Activated CD4-positive, alpha-beta T cell treated with anti-CD3 and anti-CD28 coated beads, Interleukin-2, amount 10 ng/mL, durations not matched to agents 7 days and 5 days (primary cell): ENCODE data around the gene ZNF438. TPM values are rescaled to one million over a fixed set of nuclear protein-coding genes. Genes with fewer than 3 reads are reported as not detected.
"Not testable (repeated sequence)": the region's sequence is repeated elsewhere in the genome, so short reads cannot be mapped to it uniquely, and the experiment has no call there.

ENCODE experiments used
- CTCF ChIA-PET: fragments of 350-600 bp; sonication (Branson Sonifier 250); formaldehyde crosslinking; loops from one replicate; lab custom pipeline; 2021; ENCODE audit warnings: antibody characterized with exemption; lab: Charles Lee
- POLR2A ChIA-PET: fragments of 350-600 bp; sonication (Branson Sonifier 250); formaldehyde crosslinking; loops from one replicate; lab custom pipeline; 2021; ENCODE audit warnings: antibody characterized with exemption; lab: Charles Lee
- DNase-seq: peaks from one replicate; pipeline ENCODE4 v3.0.0-alpha.2; 2020
- H3K27ac Mint-ChIP-seq: one replicate; pipeline ENCODE4 v1.8.0; 2021; ENCODE audit warnings: mild to moderate bottlenecking, moderate library complexity, mixed read lengths
- H3K27me3 Mint-ChIP-seq: one replicate; pipeline ENCODE4 v1.8.0; 2021; ENCODE audit warnings: mixed read lengths
- H3K36me3 Mint-ChIP-seq: one replicate; pipeline ENCODE4 v1.8.0; 2021; ENCODE audit warnings: low read depth, mixed read lengths
- H3K4me1 Mint-ChIP-seq: one replicate; pipeline ENCODE4 v1.8.0; 2021; ENCODE audit warnings: mixed read lengths
- H3K4me3 Mint-ChIP-seq: one replicate; pipeline ENCODE4 v1.8.0; 2021; ENCODE audit warnings: mild to moderate bottlenecking, moderate library complexity, mixed read lengths
- H3K9me3 Mint-ChIP-seq: one replicate; pipeline ENCODE4 v1.8.0; 2021; ENCODE audit warnings: mixed read lengths
- total RNA-seq, 2 experiments: library from RNA; stranded (reverse); gene quantifications; one replicate each; pipeline ENCODE4 v1.2.3, GENCODE V29; 2021

The ZNF438 gene
- total RNA-seq, 2 experiments from 2014 or later, result 3.1 to 3.8 TPM

DNA sequence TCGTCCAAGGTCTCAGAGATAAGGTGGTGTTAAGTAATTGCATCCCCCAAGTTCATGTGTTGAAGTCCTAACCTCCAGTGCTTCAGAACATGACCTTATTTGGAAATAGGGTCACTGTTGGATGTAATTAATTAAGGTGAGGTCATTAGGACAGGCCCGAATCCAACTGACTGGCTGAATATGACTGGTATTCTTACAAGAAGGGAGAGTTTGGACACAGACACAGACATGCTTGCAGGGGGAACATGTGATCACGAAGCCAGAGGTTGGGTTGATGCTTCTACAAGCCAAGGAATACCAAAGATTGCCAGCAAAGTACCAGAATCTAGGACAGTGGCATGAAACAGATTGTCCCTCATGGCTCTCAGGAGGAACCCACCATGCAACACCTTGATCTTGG lies 228.6 kb downstream of the ZNF438 start:
- Mint-ChIP-seq H3K4me1 (peaks cover 5% of the 10 kb centered on the region), H3K4me3 (no peak overlapping the region), H3K9me3 (peaks cover 2% of the 10 kb centered on the region), H3K27ac (no peak overlapping the region), H3K36me3 (no peaks in the 10 kb centered on the region), H3K27me3 (no peaks in the 10 kb centered on the region)
- DNase-seq, result no peak
- POLR2A ChIA-PET, result no interaction called here
- CTCF ChIA-PET, result interaction anchor here (0.8 kb wide), 1 partner anchor 38 kb away, joined by 3 read pairs; no protein-coding TSS in a partner anchor

DNA sequence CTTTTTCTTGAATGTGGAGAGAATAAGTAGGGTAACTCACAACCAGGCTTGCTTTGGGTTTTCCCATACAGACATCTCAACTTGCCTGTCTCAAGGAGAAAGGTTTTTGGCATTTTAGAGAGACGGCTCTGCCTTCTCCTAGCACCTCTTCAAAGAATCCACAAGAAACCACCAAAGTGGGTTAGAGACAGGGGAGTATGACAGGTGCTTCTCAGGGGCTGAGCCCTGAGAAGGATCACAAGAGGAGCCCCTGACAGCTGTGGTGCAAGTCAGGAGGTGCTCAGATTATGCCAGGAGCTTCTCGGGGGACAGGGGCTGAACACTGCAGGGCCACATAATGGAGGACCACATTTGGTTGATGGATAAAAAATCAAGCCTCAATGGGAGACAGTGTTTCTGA lies 231.3 kb downstream of the ZNF438 start:
- no peak for DNase-seq
- H3K36me3 Mint-ChIP-seq, result no peaks in the 10 kb centered on the region
- no peak overlapping the region for H3K4me3 Mint-ChIP-seq
- H3K27me3 Mint-ChIP-seq, result no peaks in the 10 kb centered on the region
- peaks cover 4% of the 10 kb centered on the region for H3K9me3 Mint-ChIP-seq
- POLR2A ChIA-PET, result no interaction called here
- CTCF ChIA-PET, result no interaction called here
- peaks cover 5% of the 10 kb centered on the region for H3K4me1 Mint-ChIP-seq
- no peak overlapping the region for H3K27ac Mint-ChIP-seq

DNA sequence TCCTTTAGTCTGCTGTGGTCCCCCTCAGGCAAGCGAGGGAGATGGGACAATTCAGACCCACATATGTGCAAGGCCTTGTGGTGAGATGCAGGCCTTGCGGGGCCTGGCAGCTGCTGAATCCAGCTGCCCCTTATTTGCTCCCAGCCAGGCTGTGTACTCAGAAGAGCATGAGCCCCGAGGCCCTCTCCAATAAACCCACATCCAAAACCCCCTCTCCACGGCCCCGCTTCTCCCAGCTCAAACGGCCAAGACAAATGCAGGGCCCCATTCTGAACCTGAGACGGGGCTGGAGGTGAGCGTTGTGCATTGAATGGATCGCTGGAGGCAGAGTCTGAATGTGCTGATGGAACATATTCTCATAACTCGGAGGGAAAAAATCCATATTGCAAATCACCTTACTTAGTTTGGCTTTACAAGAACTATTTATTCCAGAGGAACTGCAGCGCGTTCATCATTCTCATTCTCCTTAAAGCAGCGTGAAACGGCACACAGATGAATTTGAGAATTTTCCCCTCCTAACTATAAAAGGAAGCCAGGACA lies 232.9 kb downstream of the ZNF438 start:
- no peak overlapping the region for H3K27ac Mint-ChIP-seq
- DNase-seq, result no peak
- no peaks in the 10 kb centered on the region for H3K4me1 Mint-ChIP-seq
- H3K36me3 Mint-ChIP-seq, result no peaks in the 10 kb centered on the region
- ChIA-PET POLR2A (no interaction called here), CTCF (interaction anchor here (1.2 to 1.5 kb wide), 3 partner anchors 9 to 35 kb away, joined by 3 to 5 read pairs (median 4); no protein-coding TSS in a partner anchor)
- H3K9me3 Mint-ChIP-seq, result peaks cover 6% of the 10 kb centered on the region
- H3K27me3 Mint-ChIP-seq, result no peaks in the 10 kb centered on the region
- H3K4me3 Mint-ChIP-seq, result no peak overlapping the region

DNA sequence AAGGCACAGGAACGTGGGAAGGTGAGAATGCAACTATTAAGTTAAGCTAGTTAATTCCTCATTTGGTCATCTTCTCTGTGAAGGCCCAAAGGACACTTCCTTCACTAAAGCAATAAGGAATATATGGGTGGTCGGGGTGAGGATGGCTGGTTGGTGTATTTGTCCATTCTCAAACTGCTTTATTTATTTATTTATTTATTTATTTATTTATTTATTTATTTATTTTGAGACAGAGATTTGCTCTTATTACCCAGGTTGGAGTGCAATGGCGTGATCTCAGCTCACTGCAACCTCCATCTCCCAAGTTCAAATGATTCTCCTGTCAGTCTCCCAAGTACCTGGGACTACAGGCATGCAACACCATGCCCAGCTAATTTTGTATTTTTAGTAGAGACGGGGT lies 236.6 kb downstream of the ZNF438 start:
- H3K4me1 Mint-ChIP-seq, result peaks cover 23% of the 10 kb centered on the region
- H3K36me3 Mint-ChIP-seq, H3K9me3 Mint-ChIP-seq, DNase-seq, H3K27ac Mint-ChIP-seq, POLR2A ChIA-PET, H3K27me3 Mint-ChIP-seq, H3K4me3 Mint-ChIP-seq: not testable (repeated sequence)
- CTCF ChIA-PET, result interaction anchor here (1.1 to 1.4 kb wide), 2 partner anchors 10 to 24 kb away, joined by 3 to 6 read pairs; no protein-coding TSS in a partner anchor
